NCI-H345 (cell line): ENCODE data around the gene MLLT6.

ENCODE experiments used
- DNase-seq: peaks from one replicate; lab custom pipeline; 2025; lab: John Stamatoyannopoulos, UW

MLLT6 gene

GRCh38 chr17:38674749-38675615 is 30.1 kb upstream of the MLLT6 start, which contains the start of gene EPOP:
Gene EPOP (minus strand): TSS chr17:38674957. CDS start chr17:38674495, 462 bp downstream.
- peak; percentile 78 for DNase-seq

GRCh38 chr17:38676706-38677504 is 28.2 kb upstream of the MLLT6 start:
- DNase-seq: peak; percentile 77

GRCh38 chr17:38677819-38678218 is 27.3 kb upstream of the MLLT6 start:
- DNase-seq: no peak

GRCh38 chr17:38681096-38681495 is 24.0 kb upstream of the MLLT6 start:
- DNase-seq: no peak

GRCh38 chr17:38685491-38685890 is 19.6 kb upstream of the MLLT6 start:
- DNase-seq: no peak

GRCh38 chr17:38687286-38687685 is 17.8 kb upstream of the MLLT6 start:
- no peak for DNase-seq

- DNase-seq: no peak
Observed at GRCh38 chr17:38690386-38690785, 14.7 kb upstream of the MLLT6 start.

- DNase-seq: no peak
Observed at GRCh38 chr17:38691154-38691553, 13.9 kb upstream of the MLLT6 start.

- no peak for DNase-seq
Observed at GRCh38 chr17:38693700-38694329, 11.3 kb upstream of the MLLT6 start.

- DNase-seq: no peak
Observed at GRCh38 chr17:38697061-38697820, 7.8 kb upstream of the MLLT6 start.

GRCh38 chr17:38698760-38699159 is 6.3 kb upstream of the MLLT6 start:
- no peak for DNase-seq

- peak; percentile 45 for DNase-seq
Observed at GRCh38 chr17:38701504-38702165, 3.4 kb upstream of the MLLT6 start.

GRCh38 chr17:38702166-38702915 is 2.7 kb upstream of the MLLT6 start:
- peak; percentile 85 for DNase-seq

GRCh38 chr17:38702916-38703741 is 1.9 kb upstream of the MLLT6 start:
- DNase-seq: no peak

- peak; percentile 89 for DNase-seq
Observed at GRCh38 chr17:38703742-38704605, 1.1 kb upstream of the MLLT6 start.

GRCh38 chr17:38705523-38705802 is 390 bp downstream of the MLLT6 start:
- no peak for DNase-seq

GRCh38 chr17:38705803-38706504 is 881 bp downstream of the MLLT6 start:
- DNase-seq: peak; percentile 32
